SU-DHL-6 (cell line): ENCODE measurements around the gene HOXB6.

ENCODE experiments used
- H2AFZ ChIP-seq: fragments of 200-600 bp; sonication (generic); 2 replicates; pipeline ENCODE4 v1.6.1; 2014; ENCODE audit warnings: low read depth, mild to moderate bottlenecking, moderate library complexity, mixed read lengths, antibody characterized with exemption, low read length; ENCODE audit not compliant: severe bottlenecking
- H3F3A ChIP-seq: fragments of 200-600 bp; shearing (Covaris generic); 2 replicates; pipeline ENCODE4 v1.6.0; 2016; ENCODE audit warnings: antibody characterized with exemption, mild to moderate bottlenecking; ENCODE audit not compliant: insufficient read depth
- H3K27ac ChIP-seq: fragments of 200-600 bp; sonication (generic); 2 replicates; pipeline ENCODE4 v1.5.1; 2016; ENCODE audit warnings: low read depth, mild to moderate bottlenecking, low read length, moderate library complexity, mixed read lengths
- H3K27me3 ChIP-seq: fragments of 200-600 bp; sonication (generic), shearing (Covaris generic); 2 replicates; pipeline ENCODE4 v1.6.0; 2014; ENCODE audit warnings: mild to moderate bottlenecking, low read length
- H3K36me3 ChIP-seq: fragments of 200-600 bp; sonication (generic); 2 replicates; pipeline ENCODE4 v1.6.1; 2014; ENCODE audit warnings: mild to moderate bottlenecking, low read length, mixed read lengths
- H3K4me2 ChIP-seq: fragments of 300-600, 200-600 bp; shearing (Covaris generic), sonication (generic); 2 replicates; pipeline ENCODE4 v1.6.0; 2014; ENCODE audit warnings: low read length, low read depth, mild to moderate bottlenecking; ENCODE audit not compliant: poor library complexity, severe bottlenecking
- H3K4me3 ChIP-seq: fragments of 200-600 bp; sonication (generic); 2 replicates; pipeline ENCODE4 v1.5.1; 2014; ENCODE audit warnings: antibody characterized with exemption, low read length, mild to moderate bottlenecking, mixed read lengths; ENCODE audit not compliant: insufficient read depth, poor library complexity, severe bottlenecking
- H3K79me2 ChIP-seq: fragments of 200-600 bp; sonication (generic); 2 replicates; pipeline ENCODE4 v1.6.1; 2014; ENCODE audit warnings: mild to moderate bottlenecking, low read length, moderate library complexity; ENCODE audit not compliant: insufficient read depth
- H3K9ac ChIP-seq: fragments of 200-600 bp; sonication (generic); 2 replicates; pipeline ENCODE4 v1.7.0; 2014; ENCODE audit warnings: mild to moderate bottlenecking, low read length
- H3K9me2 ChIP-seq: fragments of 200-600 bp; sonication (generic); replicated peaks from 2 replicates; pipeline ENCODE4 v1.6.1; 2014; ENCODE audit warnings: low read length; ENCODE audit not compliant: insufficient read depth
- H3K9me3 ChIP-seq: fragments of 200-600 bp; sonication (generic); 2 replicates; pipeline ENCODE4 v1.6.1; 2014; ENCODE audit warnings: low read length, mixed read lengths; ENCODE audit not compliant: insufficient read depth
- H4K20me1 ChIP-seq: fragments of 200-600 bp; sonication (generic); 2 replicates; pipeline ENCODE4 v1.6.1; 2014; ENCODE audit warnings: low read depth, mild to moderate bottlenecking, antibody characterized with exemption, low read length, moderate library complexity, mixed read lengths
- CTCF ChIP-seq: fragments of 200-600 bp; sonication (generic); IDR thresholded peaks from one replicate; pipeline ENCODE4 v1.5.1; 2017; ENCODE audit warnings: antibody characterized with exemption, mild to moderate bottlenecking, low read length, moderate library complexity; ENCODE audit not compliant: insufficient read depth, poor library complexity, severe bottlenecking
- EZH2phosphoT487 ChIP-seq: fragments of 200-600 bp; sonication (generic), shearing (Covaris generic); conservative IDR thresholded peaks from 2 replicates; pipeline ENCODE4 v1.6.1; 2018; ENCODE audit warnings: mild to moderate bottlenecking, antibody characterized with exemption, low read length, moderate library complexity, mixed read lengths

Gene HOXB6

GRCh38 chr17:48551596-48552465, 53.0 kb downstream of the HOXB6 start:
- Histone ChIP-seq H3K27me3 (no peaks in the 10 kb centered on the region), H3K9me3 (no peaks in the 10 kb centered on the region), H3K9me2 (no peaks in the 10 kb centered on the region), H2AFZ (no peak overlapping the region), H3K4me3 (no peak overlapping the region), H3K79me2 (no peaks in the 10 kb centered on the region), H3K27ac (no peak overlapping the region), H3K36me3 (no peaks in the 10 kb centered on the region), H3K4me2 (no peak overlapping the region), H4K20me1 (no peaks in the 10 kb centered on the region), H3F3A (no peaks in the 10 kb centered on the region), H3K9ac (no peak overlapping the region)
- no peak for TF ChIP-seq CTCF
- TF ChIP-seq EZH2phosphoT487, result no peak

- no peak overlapping the region for H3K27ac ChIP-seq
- H2AFZ ChIP-seq, result no peak overlapping the region
- no peaks in the 10 kb centered on the region for H3K9me2 ChIP-seq
- H3K4me2 ChIP-seq, result no peak overlapping the region
- H3K4me3 ChIP-seq, result no peak overlapping the region
- no peaks in the 10 kb centered on the region for H3K27me3 ChIP-seq
- H3F3A ChIP-seq, result no peaks in the 10 kb centered on the region
- H3K79me2 ChIP-seq, result no peaks in the 10 kb centered on the region
- H3K9me3 ChIP-seq, result no peaks in the 10 kb centered on the region
- no peaks in the 10 kb centered on the region for H3K36me3 ChIP-seq
- no peak for TF ChIP-seq EZH2phosphoT487
- no peak for TF ChIP-seq CTCF
- H4K20me1 ChIP-seq, result no peaks in the 10 kb centered on the region
- H3K9ac ChIP-seq, result no peak overlapping the region
Measured at GRCh38 chr17:48551214-48551555, 53.6 kb downstream of the HOXB6 start.

- no peak overlapping the region for H3K9ac ChIP-seq
- TF ChIP-seq CTCF (no peak), EZH2phosphoT487 (no peak)
- no peak overlapping the region for H3K4me3 ChIP-seq
- no peaks in the 10 kb centered on the region for H3K36me3 ChIP-seq
- H3K4me2 ChIP-seq, result no peak overlapping the region
- H3K79me2 ChIP-seq, result no peaks in the 10 kb centered on the region
- no peaks in the 10 kb centered on the region for H3F3A ChIP-seq
- H2AFZ ChIP-seq, result no peak overlapping the region
- H3K27me3 ChIP-seq, result no peaks in the 10 kb centered on the region
- no peaks in the 10 kb centered on the region for H3K9me2 ChIP-seq
- no peaks in the 10 kb centered on the region for H3K9me3 ChIP-seq
- H3K27ac ChIP-seq, result no peak overlapping the region
- no peaks in the 10 kb centered on the region for H4K20me1 ChIP-seq
Measured at GRCh38 chr17:48550502-48551213, 54.1 kb downstream of the HOXB6 start.
